A549 (cell line): Measurements from ENCODE around the gene CASQ1. TPM values are rescaled to one million over a fixed set of nuclear protein-coding genes. Genes with fewer than 3 reads are reported as not detected.

ENCODE experiments used
- ATAC-seq, 2 experiments: fragments of 200-7000 bp in 1 of 2; fragments of >200 bp in 1 of 2; cut with Nextera tagmentation in 1 of 2; cut with Tn5 transposase in 1 of 2; 3 replicates each; pipeline versions ENCODE4 v1.8.0 to v1.9.1; 2018 to 2020; ENCODE audit warnings: mild to moderate bottlenecking in 1 of 2, moderate library complexity in 1 of 2
- CTCF ChIA-PET: fragments of 300-600 bp; sonication (Branson Sonifier 250); formaldehyde crosslinking; extraction: SDS; loops from one replicate; lab custom pipeline; 2021; ENCODE audit warnings: antibody characterized with exemption, inconsistent platforms; lab: Yijun Ruan, JAX
- POLR2A ChIA-PET: fragments of 350-600 bp; formaldehyde crosslinking; extraction: SDS; loops from one replicate; lab custom pipeline; 2021; ENCODE audit warnings: antibody characterized with exemption, inconsistent platforms; lab: Yijun Ruan, JAX
- DNase-seq, 2 experiments: peaks; one replicate each; pipeline versions ENCODE4 v3.0.0 to v3.0.0-alpha.2; 2011 to 2016; ENCODE audit warnings: low read depth in 1 of 2, low spot score in 1 of 2
- FAIRE-seq: peaks from 2 replicates; lab custom pipeline; 2011; peaks lifted over from hg19 to GRCh38; lab: Jason Lieb, UNC
- H3K27ac ChIP-seq, 2 experiments: fragments of >200 bp; sonication (Bioruptor Twin); formaldehyde crosslinking; 3 replicates each; pipeline ENCODE4 v1.5.1; 2016 to 2017
- H3K4me1 ChIP-seq: fragments of >200 bp; sonication (Bioruptor Twin); formaldehyde crosslinking; 3 replicates; pipeline ENCODE4 v1.6.1; 2016
- H3K4me2 ChIP-seq: fragments of >200 bp; sonication (Bioruptor Twin); formaldehyde crosslinking; 3 replicates; pipeline ENCODE4 v1.6.1; 2016
- H3K4me3 ChIP-seq: fragments of >200 bp; sonication (Bioruptor Twin); formaldehyde crosslinking; 3 replicates; pipeline ENCODE4 v1.5.1; 2016
- H3K9me3 ChIP-seq: fragments of >200 bp; sonication (Bioruptor Twin); formaldehyde crosslinking; 3 replicates; pipeline ENCODE4 v1.6.1; 2016
- CBX2 ChIP-seq: fragments of 200-600 bp; sonication (generic); IDR thresholded peaks from 2 replicates; pipeline ENCODE4 v1.6.1; 2016; ENCODE audit warnings: low read depth, mild to moderate bottlenecking, borderline replicate concordance
- CEBPB ChIP-seq, 2 experiments: fragments of >200 bp in 1 of 2; sonication (Bioruptor Twin) in 1 of 2; formaldehyde crosslinking in 1 of 2; IDR thresholded peaks; 2 replicates each; pipeline ENCODE4 v1.6.1; 2012 to 2016
- CHD4 ChIP-seq: fragments of 200-600 bp; sonication (generic); IDR thresholded peaks from 2 replicates; pipeline ENCODE4 v1.6.1; 2016; ENCODE audit warnings: antibody characterized with exemption, mild to moderate bottlenecking, borderline replicate concordance
- EHMT2 ChIP-seq: fragments of 200-600 bp; sonication (generic); IDR thresholded peaks from 2 replicates; pipeline ENCODE4 v1.6.1; 2016; ENCODE audit warnings: antibody characterized with exemption, low read depth, mild to moderate bottlenecking, moderate library complexity
- EP300 ChIP-seq, 2 experiments: fragments of >200 bp; sonication (Bioruptor Twin); formaldehyde crosslinking; IDR thresholded peaks; 2 replicates in 1 of 2; 3 replicates in 1 of 2; pipeline ENCODE4 v1.6.1; 2016 to 2017
- ESRRA ChIP-seq: fragments of 150-350 bp; IDR thresholded peaks from 2 replicates; pipeline ENCODE4 v1.6.1; 2014; ENCODE audit warnings: mild to moderate bottlenecking, low read length, borderline replicate concordance
- FOSL2 ChIP-seq, 2 experiments: fragments of 450-650 bp in 1 of 2; fragments of >200 bp in 1 of 2; sonication (Bioruptor Twin) in 1 of 2; formaldehyde crosslinking; IDR thresholded peaks; 2 replicates each; pipeline versions ENCODE4 v1.5.0 to v1.6.1; 2016 to 2020; ENCODE audit warnings: mild to moderate bottlenecking in 1 of 2, moderate library complexity in 1 of 2
- FOXS1 ChIP-seq: fragments of 250-450 bp; sonication (Bioruptor Pico); IDR thresholded peaks from 2 replicates; pipeline ENCODE4 v1.5.0; 2020; ENCODE audit warnings: mild to moderate bottlenecking, moderate library complexity
- JUN ChIP-seq, 2 experiments: fragments of >200 bp; sonication (Bioruptor Twin); formaldehyde crosslinking; IDR thresholded peaks; 2 replicates in 1 of 2; 3 replicates in 1 of 2; pipeline ENCODE4 v1.6.1; 2016 to 2017
- KDM1A ChIP-seq: fragments of 200-600 bp; sonication (generic); IDR thresholded peaks from 2 replicates; pipeline ENCODE4 v1.6.1; 2016; ENCODE audit warnings: low read depth, mild to moderate bottlenecking
- MAFK ChIP-seq: fragments of 450-650 bp; IDR thresholded peaks from 2 replicates; pipeline ENCODE4 v1.6.1; 2014; ENCODE audit not compliant: partially characterized antibody
- NFE2L2 ChIP-seq: fragments of 150-350 bp; conservative IDR thresholded peaks from 2 replicates; pipeline ENCODE4 v1.6.1; 2014; ENCODE audit warnings: low read length
- NPAS2 ChIP-seq: fragments of 250-450 bp; sonication (Bioruptor Pico); IDR thresholded peaks from 2 replicates; pipeline ENCODE4 v1.8.0; 2022; ENCODE audit warnings: mild to moderate bottlenecking, moderate library complexity, borderline replicate concordance
- RCOR1 ChIP-seq: fragments of 150-350 bp; IDR thresholded peaks from 2 replicates; pipeline ENCODE4 v1.6.1; 2014; ENCODE audit warnings: antibody characterized with exemption, low read length, low read depth
- SMC3 ChIP-seq: fragments of >200 bp; sonication (Bioruptor Twin); formaldehyde crosslinking; IDR thresholded peaks from 3 replicates; pipeline ENCODE4 v1.6.1; 2018; ENCODE audit warnings: inconsistent platforms
- TFCP2L1 ChIP-seq: fragments of 250-450 bp; sonication (Bioruptor Pico); IDR thresholded peaks from 2 replicates; pipeline ENCODE4 v1.5.0; 2021; ENCODE audit warnings: mild to moderate bottlenecking
- TP53 ChIP-seq: fragments of 250-450 bp; sonication (Bioruptor Pico); IDR thresholded peaks from 2 replicates; pipeline ENCODE4 v1.5.0; 2021; ENCODE audit warnings: mild to moderate bottlenecking, moderate library complexity
- ZC3H11A ChIP-seq: fragments of 450-650 bp; IDR thresholded peaks from 2 replicates; pipeline ENCODE4 v1.6.1; 2014; ENCODE audit warnings: antibody characterized with exemption, mild to moderate bottlenecking
- ZNF302 ChIP-seq: fragments of 250-450 bp; sonication (Bioruptor Pico); IDR thresholded peaks from 2 replicates; pipeline ENCODE4 v1.9.0; 2021; ENCODE audit warnings: inconsistent platforms, mild to moderate bottlenecking, moderate library complexity
- WGBS: methylation state at CpG from one replicate; pipeline ENCODE4 v1.1.6; 2017; ENCODE audit errors: missing lambda C conversion rate; 5-methylcytosine and 5-hydroxymethylcytosine counted together
- polyA plus RNA-seq, 4 experiments: library from polyadenylated mRNA; depleted of rRNA in 3 of 4; stranded (reverse); fragments of >200 nt; fragmentation: RNase III in 1 of 4; extraction: RNeasy Plus Mini Kit Qiagen cat#74134 plus additional on column Dnase treatment in 1 of 4; gene quantifications; 2 replicates in 3 of 4; 3 replicates in 1 of 4; pipeline ENCODE4 v1.2.3, GENCODE V29; 2011 to 2017
- TF ChIP-seq, protein P1 (sequence below): IDR thresholded peaks from 2 replicates; pipeline ENCODE4 v1.6.1; 2012
- TF ChIP-seq, protein P2 (sequence below): fragments of 150-350 bp; IDR thresholded peaks from 2 replicates; pipeline ENCODE4 v1.6.1; 2014; ENCODE audit warnings: low read depth, mild to moderate bottlenecking, low read length
- TF ChIP-seq, protein P3 (sequence below): fragments of 250-450 bp; sonication (Bioruptor Pico); IDR thresholded peaks from 2 replicates; pipeline ENCODE4 v1.5.0; 2020; ENCODE audit warnings: low read depth, mild to moderate bottlenecking, moderate library complexity
- TF ChIP-seq, protein P4 (sequence below): fragments of 250-450 bp; sonication (Bioruptor Pico); IDR thresholded peaks from 2 replicates; pipeline ENCODE4 v1.5.0; 2021; ENCODE audit warnings: mild to moderate bottlenecking, moderate library complexity, borderline replicate concordance

The CASQ1 gene
- polyA plus RNA-seq, 2 of the 4 experiments (the other 2 are of a cell fraction), result 0.04 to 0.08 TPM

DNA sequence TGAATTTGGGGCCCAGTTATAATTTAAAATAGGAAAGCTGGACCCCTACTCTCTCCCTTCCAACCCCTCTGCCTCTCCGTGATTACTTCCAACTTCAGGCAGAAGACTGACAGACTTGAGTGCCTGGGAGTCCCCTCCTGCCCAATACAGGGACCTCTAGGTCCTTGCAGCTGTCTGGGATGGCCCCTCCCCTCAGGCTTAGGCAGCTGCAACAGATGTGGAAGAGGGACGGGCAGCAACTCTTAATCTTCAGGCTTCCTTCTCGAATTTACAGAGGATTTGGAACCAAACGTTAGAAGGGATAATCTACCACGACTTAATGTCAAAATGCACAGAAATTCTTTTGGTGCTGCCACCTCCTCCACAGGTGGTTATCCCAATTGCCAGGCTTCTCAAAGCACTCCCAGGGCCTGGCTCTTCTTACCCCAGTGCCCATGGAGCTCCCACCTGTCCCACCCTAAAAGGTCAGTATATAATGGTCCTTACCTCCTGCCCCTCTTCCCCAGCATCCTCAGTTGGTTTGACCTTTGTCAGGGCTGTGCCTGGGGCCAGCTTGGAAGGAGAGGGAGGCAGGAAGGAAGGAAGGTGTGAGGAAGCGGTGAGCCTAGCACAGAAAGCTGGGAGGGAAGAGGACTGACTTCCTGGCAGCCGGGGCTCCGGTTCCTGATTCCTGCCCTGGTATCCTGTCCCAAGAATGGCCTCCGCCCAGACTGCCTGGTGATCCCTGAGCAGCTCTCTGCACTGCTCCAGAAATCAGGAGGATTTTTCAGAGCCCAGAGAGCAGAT lies 17.6 kb downstream of the CASQ1 start:
- no peak overlapping the region; the same call in 2 of the 3 replicates for H3K4me2 ChIP-seq
- CTCF ChIA-PET, result interaction anchor here (1.5 to 7.6 kb wide), 8 partner anchors 9 to 123 kb away, joined by 3 to 52 read pairs (median 14); no protein-coding TSS in a partner anchor
- ATAC-seq (no peak), FAIRE-seq (no peak), DNase-seq (no peak)
- no peak overlapping the region for H3K4me3 ChIP-seq
- peaks cover 45% of the 10 kb centered on the region for H3K4me1 ChIP-seq
- POLR2A ChIA-PET, result no interaction called here
- 86% methylated on average over 9 of the region's 9 CpGs for WGBS
- peak overlapping the region in 1 of 2 experiments; percentile 96; a peak in 2 of 6 replicates for H3K27ac ChIP-seq
- no peak for TF ChIP-seq TP53 (CRISPR knock-in tag)
- no peak for TF ChIP-seq RCOR1
- no peak for TF ChIP-seq ZC3H11A
- TF ChIP-seq, protein P1, sequence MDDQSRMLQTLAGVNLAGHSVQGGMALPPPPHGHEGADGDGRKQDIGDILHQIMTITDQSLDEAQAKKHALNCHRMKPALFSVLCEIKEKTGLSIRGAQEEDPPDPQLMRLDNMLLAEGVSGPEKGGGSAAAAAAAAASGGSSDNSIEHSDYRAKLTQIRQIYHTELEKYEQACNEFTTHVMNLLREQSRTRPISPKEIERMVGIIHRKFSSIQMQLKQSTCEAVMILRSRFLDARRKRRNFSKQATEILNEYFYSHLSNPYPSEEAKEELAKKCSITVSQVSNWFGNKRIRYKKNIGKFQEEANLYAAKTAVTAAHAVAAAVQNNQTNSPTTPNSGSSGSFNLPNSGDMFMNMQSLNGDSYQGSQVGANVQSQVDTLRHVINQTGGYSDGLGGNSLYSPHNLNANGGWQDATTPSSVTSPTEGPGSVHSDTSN, result no peak
- no peak for TF ChIP-seq CEBPB (IDR thresholded peaks at IDR 0.05)
- no peak for TF ChIP-seq CHD4
- TF ChIP-seq FOXS1 (CRISPR knock-in tag), result no peak
- no peak for TF ChIP-seq CBX2
- TF ChIP-seq MAFK, result no peak
- TF ChIP-seq NFE2L2, result no peak
- no peak for TF ChIP-seq ESRRA
- no peak for TF ChIP-seq NPAS2 (CRISPR knock-in tag)
- no peak for TF ChIP-seq ZNF302 (CRISPR knock-in tag)
- H3K9me3 ChIP-seq, result no peaks in the 10 kb centered on the region

DNA sequence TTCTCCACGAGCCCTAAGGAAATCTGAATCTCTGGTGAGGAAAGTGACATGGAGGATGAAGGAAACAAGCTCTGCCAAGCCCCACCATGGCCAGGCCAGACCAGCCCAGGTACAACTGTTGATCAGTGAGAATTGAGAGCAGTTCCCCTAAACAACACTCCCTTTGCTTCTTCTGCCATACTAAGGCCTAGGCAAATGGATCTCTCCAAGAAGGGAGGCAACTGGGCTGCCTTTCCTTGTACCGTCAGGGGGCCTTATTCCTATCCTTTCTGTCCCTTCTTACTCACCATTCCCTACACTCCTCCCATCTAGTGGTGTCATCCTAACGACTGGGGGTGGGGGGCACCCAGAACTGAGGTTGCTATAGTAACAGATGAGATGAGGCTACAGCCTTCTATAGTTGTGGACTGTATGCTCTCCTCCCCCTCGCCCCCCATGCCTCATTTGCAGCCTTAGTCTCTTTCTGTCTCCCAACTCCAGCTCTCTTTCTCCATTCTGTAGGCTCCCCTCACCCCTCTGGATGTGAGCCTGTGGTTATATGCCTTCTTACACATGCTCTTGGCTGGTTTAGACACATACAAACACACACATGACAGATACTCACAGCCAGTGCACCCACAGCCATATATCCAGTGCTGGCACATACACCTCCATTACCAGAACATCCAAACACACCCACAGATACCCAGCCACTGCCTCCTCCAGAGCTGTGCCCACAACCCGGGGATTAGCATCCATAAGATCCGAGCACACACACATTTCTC lies 18.4 kb downstream of the CASQ1 start:
- Histone ChIP-seq H3K27ac (peak overlapping the region in 1 of 2 experiments; percentile 12; a peak in 1 of 6 replicates), H3K4me3 (no peak overlapping the region), H3K9me3 (no peaks in the 10 kb centered on the region), H3K4me2 (no peak overlapping the region), H3K4me1 (peaks cover 45% of the 10 kb centered on the region)
- POLR2A ChIA-PET, result interaction anchor here (1.0 kb wide), 1 partner anchor 87 kb away, joined by 9 read pairs; no protein-coding TSS in a partner anchor
- 77% methylated on average over 6 of the region's 6 CpGs for WGBS
- CTCF ChIA-PET, result interaction anchor here (1.5 to 7.6 kb wide), 9 partner anchors 9 to 123 kb away, joined by 3 to 52 read pairs (median 10); no protein-coding TSS in a partner anchor
- ATAC-seq, result no peak
- FAIRE-seq, result no peak
- DNase-seq, result no peak
- TF ChIP-seq, protein P2, sequence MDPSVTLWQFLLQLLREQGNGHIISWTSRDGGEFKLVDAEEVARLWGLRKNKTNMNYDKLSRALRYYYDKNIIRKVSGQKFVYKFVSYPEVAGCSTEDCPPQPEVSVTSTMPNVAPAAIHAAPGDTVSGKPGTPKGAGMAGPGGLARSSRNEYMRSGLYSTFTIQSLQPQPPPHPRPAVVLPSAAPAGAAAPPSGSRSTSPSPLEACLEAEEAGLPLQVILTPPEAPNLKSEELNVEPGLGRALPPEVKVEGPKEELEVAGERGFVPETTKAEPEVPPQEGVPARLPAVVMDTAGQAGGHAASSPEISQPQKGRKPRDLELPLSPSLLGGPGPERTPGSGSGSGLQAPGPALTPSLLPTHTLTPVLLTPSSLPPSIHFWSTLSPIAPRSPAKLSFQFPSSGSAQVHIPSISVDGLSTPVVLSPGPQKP, result no peak
- TF ChIP-seq, protein P3, sequence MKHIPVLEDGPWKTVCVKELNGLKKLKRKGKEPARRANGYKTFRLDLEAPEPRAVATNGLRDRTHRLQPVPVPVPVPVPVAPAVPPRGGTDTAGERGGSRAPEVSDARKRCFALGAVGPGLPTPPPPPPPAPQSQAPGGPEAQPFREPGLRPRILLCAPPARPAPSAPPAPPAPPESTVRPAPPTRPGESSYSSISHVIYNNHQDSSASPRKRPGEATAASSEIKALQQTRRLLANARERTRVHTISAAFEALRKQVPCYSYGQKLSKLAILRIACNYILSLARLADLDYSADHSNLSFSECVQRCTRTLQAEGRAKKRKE (CRISPR knock-in tag), result no peak
- TF ChIP-seq ZC3H11A (no peak), FOSL2 (IDR thresholded peaks at IDR 0.05) (no peak), FOSL2 (CRISPR knock-in tag; IDR thresholded peaks at IDR 0.05) (no peak), KDM1A (no peak), EHMT2 (no peak), TP53 (CRISPR knock-in tag) (no peak), FOXS1 (CRISPR knock-in tag) (no peak), TFCP2L1 (CRISPR knock-in tag) (no peak), JUN (IDR thresholded peaks at IDR 0.05) (no peak), EP300 (IDR thresholded peaks at IDR 0.05) (no peak), NPAS2 (CRISPR knock-in tag) (no peak), SMC3 (no peak)
- TF ChIP-seq, protein P4, sequence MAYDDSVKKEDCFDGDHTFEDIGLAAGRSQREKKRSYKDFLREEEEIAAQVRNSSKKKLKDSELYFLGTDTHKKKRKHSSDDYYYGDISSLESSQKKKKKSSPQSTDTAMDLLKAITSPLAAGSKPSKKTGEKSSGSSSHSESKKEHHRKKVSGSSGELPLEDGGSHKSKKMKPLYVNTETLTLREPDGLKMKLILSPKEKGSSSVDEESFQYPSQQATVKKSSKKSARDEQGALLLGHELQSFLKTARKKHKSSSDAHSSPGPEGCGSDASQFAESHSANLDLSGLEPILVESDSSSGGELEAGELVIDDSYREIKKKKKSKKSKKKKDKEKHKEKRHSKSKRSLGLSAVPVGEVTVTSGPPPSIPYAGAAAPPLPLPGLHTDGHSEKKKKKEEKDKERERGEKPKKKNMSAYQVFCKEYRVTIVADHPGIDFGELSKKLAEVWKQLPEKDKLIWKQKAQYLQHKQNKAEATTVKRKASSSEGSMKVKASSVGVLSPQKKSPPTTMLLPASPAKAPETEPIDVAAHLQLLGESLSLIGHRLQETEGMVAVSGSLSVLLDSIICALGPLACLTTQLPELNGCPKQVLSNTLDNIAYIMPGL (CRISPR knock-in tag), result no peak
